Measurements from ENCODE around the gene UTS2B.

DNA sequence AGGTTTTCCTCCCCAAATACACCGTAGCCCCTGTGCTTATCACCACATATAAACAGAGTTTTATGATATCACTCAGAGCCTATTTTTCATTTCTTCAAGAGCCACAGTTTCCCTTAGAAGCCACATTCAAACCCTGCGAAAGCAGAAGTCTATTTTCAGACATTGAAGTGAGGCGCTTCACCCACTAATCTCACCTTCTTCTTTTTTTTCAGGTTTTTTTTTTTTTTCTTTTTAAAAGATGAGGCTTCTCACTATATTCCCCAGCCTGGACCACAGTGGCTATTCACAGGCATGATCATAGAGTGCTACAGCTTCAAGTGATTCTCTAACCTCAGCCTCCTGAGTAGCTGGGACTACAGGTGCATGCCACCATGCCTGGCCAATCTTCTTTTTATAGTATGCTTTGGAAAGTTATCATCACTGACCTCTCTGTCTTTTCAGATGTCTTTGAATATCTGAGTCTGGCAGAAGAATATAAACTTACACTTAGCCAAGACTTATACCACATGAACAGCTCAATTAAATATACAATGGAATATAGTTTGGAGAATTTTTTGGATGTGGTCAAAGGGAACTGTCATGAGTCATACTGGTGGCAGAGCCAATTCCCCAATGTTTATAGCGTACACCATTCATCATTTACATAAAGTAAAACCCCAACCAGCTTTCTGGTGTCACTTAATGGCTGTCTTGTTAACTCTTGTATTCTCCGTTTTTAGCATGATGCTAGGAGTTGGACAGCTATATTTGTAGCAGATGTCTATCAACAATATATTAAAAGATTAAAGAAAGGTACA is 60.8 kb downstream of the UTS2B start:
- TF ChIP-seq CTCF (tag by site-specific recombination; IDR thresholded peaks at IDR 0.05) (no peak), ZBTB8A (tag by site-specific recombination; IDR thresholded peaks at IDR 0.05) (no peak), ZNF132 (tag by site-specific recombination; IDR thresholded peaks at IDR 0.05; ENCODE audit: borderline replicate concordance) (no peak), ZNF747 (tag by site-specific recombination; IDR thresholded peaks at IDR 0.05) (no peak), ZNF350 (tag by site-specific recombination; IDR thresholded peaks at IDR 0.05) (no peak), REST (tag by site-specific recombination; IDR thresholded peaks at IDR 0.05) (no peak), ZNF274 (IDR thresholded peaks at IDR 0.05; ENCODE audit: low read length) (no peak), ZNF274 (tag by site-specific recombination; IDR thresholded peaks at IDR 0.05; ENCODE audit: borderline replicate concordance) (no peak), ZNF843 (tag by site-specific recombination; IDR thresholded peaks at IDR 0.05) (no peak), MZF1 (tag by site-specific recombination; IDR thresholded peaks at IDR 0.05; ENCODE audit: borderline replicate concordance) (no peak)
- TF ChIP-seq, protein P1, sequence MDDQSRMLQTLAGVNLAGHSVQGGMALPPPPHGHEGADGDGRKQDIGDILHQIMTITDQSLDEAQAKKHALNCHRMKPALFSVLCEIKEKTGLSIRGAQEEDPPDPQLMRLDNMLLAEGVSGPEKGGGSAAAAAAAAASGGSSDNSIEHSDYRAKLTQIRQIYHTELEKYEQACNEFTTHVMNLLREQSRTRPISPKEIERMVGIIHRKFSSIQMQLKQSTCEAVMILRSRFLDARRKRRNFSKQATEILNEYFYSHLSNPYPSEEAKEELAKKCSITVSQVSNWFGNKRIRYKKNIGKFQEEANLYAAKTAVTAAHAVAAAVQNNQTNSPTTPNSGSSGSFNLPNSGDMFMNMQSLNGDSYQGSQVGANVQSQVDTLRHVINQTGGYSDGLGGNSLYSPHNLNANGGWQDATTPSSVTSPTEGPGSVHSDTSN (CRISPR knock-in tag; IDR thresholded peaks at IDR 0.05) = no peak

All from HEK293 (cell line).